Measurements from ENCODE around the gene BIN1.

Gene BIN1

DNA sequence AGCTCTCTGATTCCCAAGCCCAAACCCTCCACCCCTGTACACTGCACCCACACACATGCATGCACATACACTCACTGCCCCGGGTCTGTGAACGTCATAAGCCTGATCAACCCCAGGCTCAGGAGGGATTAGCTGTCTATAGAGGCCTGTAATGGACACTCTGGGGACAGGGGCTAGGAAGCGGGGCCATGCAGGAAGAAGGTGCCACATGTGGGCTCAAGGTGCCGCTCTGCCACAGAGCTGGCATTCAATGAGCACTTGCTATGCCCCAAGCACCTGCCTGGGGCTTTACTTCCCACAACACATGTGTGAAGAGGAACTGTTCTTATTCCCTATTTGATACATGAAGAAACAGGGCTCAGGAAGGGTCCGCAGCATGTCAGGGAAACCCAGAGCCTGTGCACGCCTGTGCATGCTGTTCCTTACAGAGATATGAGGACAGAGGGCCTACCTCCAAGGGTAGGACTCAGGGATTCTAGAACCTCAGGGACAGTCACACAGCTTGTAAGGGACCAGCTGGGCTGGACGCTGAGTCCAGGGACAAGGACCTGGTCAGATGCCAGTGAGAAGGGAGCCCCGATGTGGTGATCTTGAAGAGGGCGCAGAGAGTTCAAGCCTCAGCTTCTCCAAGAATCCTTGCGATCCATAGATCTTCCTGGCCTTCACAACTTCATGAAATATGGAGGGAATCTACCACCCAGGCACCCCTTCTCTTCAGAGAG lies 5.0 kb downstream of the BIN1 start:
- H3K36me3 Mint-ChIP-seq, result no peaks in the 10 kb centered on the region
- H3K4me1 Mint-ChIP-seq, result no peaks in the 10 kb centered on the region
- no peaks in the 10 kb centered on the region for H3K9me3 Mint-ChIP-seq
- H3K4me3 Mint-ChIP-seq, result no peak overlapping the region
- no peak overlapping the region for H3K27ac Mint-ChIP-seq
- no peaks in the 10 kb centered on the region for H3K27me3 Mint-ChIP-seq

- Mint-ChIP-seq H3K36me3 (no peaks in the 10 kb centered on the region), H3K27ac (no peak overlapping the region), H3K27me3 (no peaks in the 10 kb centered on the region), H3K4me1 (no peaks in the 10 kb centered on the region), H3K4me3 (no peak overlapping the region), H3K9me3 (no peaks in the 10 kb centered on the region)
Observed at GRCh38 chr2:127101048-127101611, 5.8 kb downstream of the BIN1 start.

- no peaks in the 10 kb centered on the region for H3K27me3 Mint-ChIP-seq
- no peaks in the 10 kb centered on the region for H3K9me3 Mint-ChIP-seq
- no peak overlapping the region for H3K27ac Mint-ChIP-seq
- no peaks in the 10 kb centered on the region for H3K4me1 Mint-ChIP-seq
- H3K4me3 Mint-ChIP-seq, result no peak overlapping the region
- no peaks in the 10 kb centered on the region for H3K36me3 Mint-ChIP-seq
Observed at GRCh38 chr2:127100251-127101047, 6.5 kb downstream of the BIN1 start.

DNA sequence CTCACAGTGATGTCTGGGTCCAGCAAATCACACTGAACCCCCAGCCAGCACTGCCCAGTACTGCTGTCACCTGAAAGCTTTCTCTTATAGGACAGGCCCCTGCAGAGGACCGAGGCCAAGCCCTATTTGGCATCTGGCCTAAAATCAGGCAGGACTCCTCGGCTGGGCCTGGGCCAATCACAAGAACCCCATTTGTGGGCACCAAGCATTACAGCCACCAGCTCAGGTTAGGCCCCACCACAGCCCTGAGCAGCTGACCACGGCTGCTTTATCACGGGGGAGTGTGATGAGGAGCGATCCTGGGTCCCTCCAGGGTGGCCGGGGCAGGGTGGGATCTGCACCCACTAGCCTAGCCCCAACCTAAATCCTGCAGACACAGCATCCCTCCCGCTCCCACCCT lies 8.2 kb downstream of the BIN1 start:
- Mint-ChIP-seq H3K4me3 (no peak overlapping the region), H3K27me3 (no peaks in the 10 kb centered on the region), H3K36me3 (no peaks in the 10 kb centered on the region), H3K4me1 (no peaks in the 10 kb centered on the region), H3K27ac (no peak overlapping the region), H3K9me3 (no peaks in the 10 kb centered on the region)

DNA sequence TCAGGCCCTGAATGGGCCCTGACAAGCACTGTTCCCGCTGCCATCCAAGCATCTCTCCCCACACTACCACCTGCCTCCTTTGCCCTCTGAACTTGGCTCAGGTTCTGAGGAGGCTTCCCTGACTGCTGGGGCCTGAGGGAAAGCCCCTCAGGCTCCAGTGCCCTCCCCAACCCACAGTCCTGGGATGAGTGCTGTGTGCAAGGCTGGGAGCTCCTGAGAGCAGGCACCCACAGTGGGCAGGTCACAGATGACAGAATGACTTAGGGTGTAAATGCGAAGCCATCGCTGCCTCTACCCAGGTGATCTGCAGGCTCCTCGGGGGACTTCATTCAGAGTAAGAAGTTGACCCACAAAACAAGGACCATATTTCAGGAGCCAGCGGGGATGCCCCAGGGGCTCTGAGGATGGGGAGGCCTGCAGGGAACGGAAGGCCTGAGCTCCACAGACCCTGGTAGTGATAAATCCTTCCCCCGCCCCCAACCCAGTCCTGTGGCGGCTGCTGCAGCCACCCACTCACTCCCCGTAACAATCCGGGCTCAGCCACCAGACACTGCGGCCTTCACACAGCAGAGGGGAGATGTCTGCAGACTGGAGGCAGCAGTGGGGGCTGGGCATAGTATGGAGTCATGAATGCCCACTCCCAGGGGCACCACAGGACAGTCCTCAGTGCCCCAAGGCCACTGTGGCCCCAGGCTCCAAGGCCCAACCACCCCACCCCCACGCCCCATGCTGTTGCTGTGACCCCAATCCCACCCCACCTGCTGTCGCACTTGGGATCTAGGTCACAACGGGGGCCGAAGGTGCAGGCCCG lies 8.9 kb downstream of the BIN1 start:
- Mint-ChIP-seq H3K4me3 (no peak overlapping the region), H3K27me3 (no peaks in the 10 kb centered on the region), H3K9me3 (no peaks in the 10 kb centered on the region), H3K36me3 (no peaks in the 10 kb centered on the region), H3K27ac (no peak overlapping the region), H3K4me1 (no peaks in the 10 kb centered on the region)

DNA sequence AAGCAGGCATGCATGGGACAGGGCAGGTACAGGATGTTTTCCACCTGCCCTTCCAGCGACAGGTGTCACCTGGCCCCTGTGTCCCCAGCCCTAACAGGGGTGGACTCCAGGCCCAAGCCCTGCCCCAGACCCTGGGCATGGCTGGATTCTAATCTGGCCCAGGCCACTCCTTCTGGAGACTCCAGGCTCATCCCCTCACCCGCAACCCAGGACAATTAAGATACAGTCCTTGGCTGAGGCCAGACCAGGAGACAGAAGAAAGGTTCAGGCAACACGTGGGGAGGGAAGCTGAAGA lies 9.5 kb downstream of the BIN1 start:
- H3K27ac Mint-ChIP-seq, result no peak overlapping the region
- no peaks in the 10 kb centered on the region for H3K9me3 Mint-ChIP-seq
- H3K27me3 Mint-ChIP-seq, result no peaks in the 10 kb centered on the region
- no peaks in the 10 kb centered on the region for H3K4me1 Mint-ChIP-seq
- no peaks in the 10 kb centered on the region for H3K36me3 Mint-ChIP-seq
- no peak overlapping the region for H3K4me3 Mint-ChIP-seq

DNA sequence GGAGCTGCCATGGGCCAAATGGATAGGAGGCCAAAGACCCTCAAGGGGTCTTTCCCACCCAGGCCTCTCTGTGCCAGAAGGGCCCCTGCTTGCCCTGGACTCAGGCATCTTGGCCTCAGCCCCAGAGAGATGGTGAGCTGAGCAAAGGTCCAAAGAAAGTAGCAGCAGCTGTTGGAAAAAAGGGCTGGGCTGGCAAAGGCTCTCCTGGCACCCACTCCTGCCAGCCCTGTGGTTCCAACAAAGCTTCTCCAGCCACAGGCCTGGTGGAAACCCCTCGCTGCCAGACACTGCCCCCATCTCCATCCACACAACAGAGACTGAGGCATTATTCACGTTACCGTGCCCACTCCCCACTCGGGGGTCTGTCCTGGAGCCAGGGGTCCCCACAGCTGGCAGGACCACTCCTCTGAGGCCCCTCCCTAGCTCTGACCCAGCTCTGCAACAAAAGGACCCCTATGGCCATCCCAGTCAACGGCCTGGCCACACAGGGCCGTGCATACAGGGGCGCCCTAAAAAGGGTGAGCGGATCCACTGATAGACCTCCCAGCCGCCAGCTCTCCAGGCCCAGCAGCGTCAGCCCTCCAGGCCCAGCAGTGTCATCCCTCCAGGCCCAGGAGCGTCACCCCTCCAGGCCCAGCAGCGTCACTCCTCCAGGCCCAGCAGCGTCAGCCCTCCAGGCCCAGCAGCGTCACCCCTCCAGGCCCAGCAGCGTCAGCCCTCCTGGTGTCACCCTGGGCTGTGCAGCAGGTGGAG lies 10.1 kb downstream of the BIN1 start:
- Mint-ChIP-seq H3K4me1 (no peaks in the 10 kb centered on the region), H3K4me3 (no peak overlapping the region), H3K9me3 (no peaks in the 10 kb centered on the region), H3K27me3 (no peaks in the 10 kb centered on the region), H3K36me3 (no peaks in the 10 kb centered on the region), H3K27ac (no peak overlapping the region)

GRCh38 chr2:127096280-127096679 lies 10.7 kb downstream of the BIN1 start:
- H3K4me3 Mint-ChIP-seq, result no peak overlapping the region
- H3K36me3 Mint-ChIP-seq, result no peaks in the 10 kb centered on the region
- H3K9me3 Mint-ChIP-seq, result no peaks in the 10 kb centered on the region
- H3K27me3 Mint-ChIP-seq, result no peaks in the 10 kb centered on the region
- H3K27ac Mint-ChIP-seq, result no peak overlapping the region
- no peaks in the 10 kb centered on the region for H3K4me1 Mint-ChIP-seq

DNA sequence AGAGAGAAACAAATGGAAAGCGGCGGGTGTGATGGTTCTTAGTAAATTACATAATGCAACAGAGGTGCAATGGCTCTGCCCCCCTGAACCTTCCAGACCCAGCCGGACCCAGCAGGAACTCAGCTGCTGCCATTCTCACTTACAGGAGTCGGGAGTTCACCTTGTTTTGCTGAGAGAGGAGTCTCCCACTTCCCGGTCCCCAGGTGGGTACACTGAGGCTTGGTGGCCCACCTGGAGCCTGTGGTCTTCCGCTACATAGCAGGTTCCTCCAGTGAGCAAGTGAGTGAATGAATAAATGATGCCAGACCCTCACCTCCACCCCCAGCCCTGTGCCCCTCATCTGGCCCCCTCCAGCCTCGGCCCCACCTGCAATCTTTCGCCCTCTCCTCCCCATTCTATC lies 11.2 kb downstream of the BIN1 start:
- H3K27me3 Mint-ChIP-seq, result no peaks in the 10 kb centered on the region
- no peak overlapping the region for H3K27ac Mint-ChIP-seq
- H3K36me3 Mint-ChIP-seq, result no peaks in the 10 kb centered on the region
- no peak overlapping the region for H3K4me3 Mint-ChIP-seq
- no peaks in the 10 kb centered on the region for H3K4me1 Mint-ChIP-seq
- H3K9me3 Mint-ChIP-seq, result no peaks in the 10 kb centered on the region

GRCh38 chr2:127095367-127095641 lies 11.7 kb downstream of the BIN1 start:
- Mint-ChIP-seq H3K9me3 (no peaks in the 10 kb centered on the region), H3K27ac (no peak overlapping the region), H3K4me3 (no peak overlapping the region), H3K36me3 (no peaks in the 10 kb centered on the region), H3K4me1 (no peaks in the 10 kb centered on the region), H3K27me3 (no peaks in the 10 kb centered on the region)

DNA sequence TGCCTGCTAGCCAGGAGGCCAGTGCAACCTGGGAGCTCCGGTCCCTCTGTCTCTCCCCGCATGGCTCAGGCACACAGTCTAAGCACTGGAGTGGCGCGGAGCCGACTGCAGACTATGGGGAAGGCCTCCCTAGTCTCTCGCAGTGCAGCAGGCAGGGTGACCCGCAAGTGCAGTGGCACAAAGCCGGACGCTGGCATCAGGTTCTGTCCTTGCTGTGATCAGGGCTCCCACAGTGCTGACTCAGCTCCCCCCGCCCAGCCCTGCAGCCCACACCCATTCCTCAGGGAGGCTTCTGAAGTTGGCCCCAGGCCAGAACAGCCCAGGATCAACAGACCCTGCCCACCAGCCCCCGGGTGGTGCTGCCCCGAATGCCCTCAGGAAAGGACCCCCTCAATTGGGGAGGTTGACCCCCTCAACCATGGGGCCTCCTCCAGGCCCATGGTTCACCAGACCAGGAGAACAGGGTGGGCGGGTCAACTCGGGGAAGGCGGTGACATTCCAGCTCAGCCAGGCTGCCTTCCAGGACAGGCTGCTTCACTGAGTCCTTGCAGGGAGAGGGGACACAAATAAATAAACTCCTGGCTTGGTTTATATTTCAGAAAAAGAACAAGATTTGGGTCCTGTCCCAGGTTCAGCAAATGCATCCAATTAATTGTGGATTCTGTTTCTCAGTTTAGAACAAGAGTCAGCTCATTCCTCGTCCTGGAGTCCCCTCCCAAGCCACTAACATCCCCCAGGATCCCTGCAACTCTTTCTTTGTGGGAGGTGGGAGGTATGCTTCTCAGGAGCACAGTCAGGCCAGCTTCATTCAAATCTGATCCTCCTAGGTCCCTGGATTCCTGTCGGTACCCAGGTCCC lies 12.2 kb downstream of the BIN1 start:
- H3K36me3 Mint-ChIP-seq, result no peaks in the 10 kb centered on the region
- H3K27ac Mint-ChIP-seq, result no peak overlapping the region
- H3K27me3 Mint-ChIP-seq, result no peaks in the 10 kb centered on the region
- no peaks in the 10 kb centered on the region for H3K9me3 Mint-ChIP-seq
- no peaks in the 10 kb centered on the region for H3K4me1 Mint-ChIP-seq
- no peak overlapping the region for H3K4me3 Mint-ChIP-seq

- H3K27ac Mint-ChIP-seq, result peak overlapping the region; percentile 32
- H3K9me3 Mint-ChIP-seq, result no peaks in the 10 kb centered on the region
- no peaks in the 10 kb centered on the region for H3K4me1 Mint-ChIP-seq
- H3K27me3 Mint-ChIP-seq, result no peaks in the 10 kb centered on the region
- H3K36me3 Mint-ChIP-seq, result no peaks in the 10 kb centered on the region
- no peak overlapping the region for H3K4me3 Mint-ChIP-seq
Observed at GRCh38 chr2:127093648-127094210, 13.2 kb downstream of the BIN1 start.

- H3K4me1 Mint-ChIP-seq, result no peaks in the 10 kb centered on the region
- H3K27me3 Mint-ChIP-seq, result no peaks in the 10 kb centered on the region
- H3K4me3 Mint-ChIP-seq, result no peak overlapping the region
- H3K27ac Mint-ChIP-seq, result peak overlapping the region; percentile 35
- H3K36me3 Mint-ChIP-seq, result no peaks in the 10 kb centered on the region
- H3K9me3 Mint-ChIP-seq, result no peaks in the 10 kb centered on the region
Observed at GRCh38 chr2:127092901-127093516, 13.9 kb downstream of the BIN1 start.

DNA sequence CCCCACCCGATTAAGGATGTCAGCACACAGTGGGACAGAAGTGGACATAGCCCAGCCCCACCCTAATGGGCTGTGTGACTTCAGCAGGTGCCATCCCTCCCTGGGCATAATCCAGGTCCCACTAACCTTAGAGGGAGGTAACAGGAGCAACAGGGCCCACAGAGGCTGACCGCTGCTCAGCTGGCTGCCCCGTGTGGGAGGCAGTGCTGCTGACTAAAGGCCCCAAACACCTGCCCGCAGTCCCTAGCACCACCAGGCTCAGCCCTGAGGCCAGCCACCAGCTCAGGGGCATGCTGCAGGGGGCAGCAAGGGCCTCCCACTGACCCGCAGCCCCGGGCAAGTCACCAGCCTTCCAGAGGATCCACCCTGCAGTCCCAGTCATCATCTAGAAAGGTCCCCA lies 14.6 kb downstream of the BIN1 start:
- Mint-ChIP-seq H3K4me3 (no peak overlapping the region), H3K27ac (no peak overlapping the region), H3K27me3 (no peaks in the 10 kb centered on the region), H3K36me3 (no peaks in the 10 kb centered on the region), H3K9me3 (no peaks in the 10 kb centered on the region), H3K4me1 (no peaks in the 10 kb centered on the region)
